Esophagus squamous epithelium (tissue), 4 donors: ENCODE data around the gene BANF2.

Experiments
- POLR2A ChIP-seq, 4 donors: fragments of 450-650 bp; IDR thresholded peaks; one replicate each; pipeline ENCODE4 v1.6.1; 2017; ENCODE audit warnings: antibody characterized with exemption in 4 of 4, mild to moderate bottlenecking in 4 of 4, moderate library complexity in 3 of 4
- TF ChIP-seq, protein P1 (sequence below), 6 experiments: fragments of 450-650 bp in 4 of 6; fragments of 200-600 bp in 2 of 6; sonication (generic) in 2 of 6; IDR thresholded peaks; one replicate each; pipeline ENCODE4 v1.5.1; 2016 to 2019; ENCODE audit warnings: antibody characterized with exemption in 6 of 6, mild to moderate bottlenecking in 4 of 6, moderate library complexity in 4 of 6

DNA sequence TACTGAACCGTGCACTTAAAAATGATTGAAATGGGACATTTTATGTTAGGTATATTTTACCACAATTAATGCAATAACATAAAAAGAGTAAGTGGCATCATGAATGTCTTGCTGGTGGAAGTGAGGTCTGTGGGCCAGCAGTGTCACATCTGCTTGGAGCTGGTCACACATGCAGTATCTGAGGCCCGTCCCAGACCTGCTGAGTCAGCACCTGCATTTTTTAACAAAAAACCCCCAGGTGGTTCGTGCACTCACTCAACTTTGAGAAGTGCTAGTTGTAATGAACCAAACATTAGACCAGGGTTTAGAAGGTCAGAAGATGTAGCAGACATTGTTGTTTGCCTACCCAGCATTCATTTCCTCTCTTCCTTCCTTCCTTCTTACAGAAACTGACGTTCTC is 21.0 kb downstream of the BANF2 start:
- TF ChIP-seq, protein P1, sequence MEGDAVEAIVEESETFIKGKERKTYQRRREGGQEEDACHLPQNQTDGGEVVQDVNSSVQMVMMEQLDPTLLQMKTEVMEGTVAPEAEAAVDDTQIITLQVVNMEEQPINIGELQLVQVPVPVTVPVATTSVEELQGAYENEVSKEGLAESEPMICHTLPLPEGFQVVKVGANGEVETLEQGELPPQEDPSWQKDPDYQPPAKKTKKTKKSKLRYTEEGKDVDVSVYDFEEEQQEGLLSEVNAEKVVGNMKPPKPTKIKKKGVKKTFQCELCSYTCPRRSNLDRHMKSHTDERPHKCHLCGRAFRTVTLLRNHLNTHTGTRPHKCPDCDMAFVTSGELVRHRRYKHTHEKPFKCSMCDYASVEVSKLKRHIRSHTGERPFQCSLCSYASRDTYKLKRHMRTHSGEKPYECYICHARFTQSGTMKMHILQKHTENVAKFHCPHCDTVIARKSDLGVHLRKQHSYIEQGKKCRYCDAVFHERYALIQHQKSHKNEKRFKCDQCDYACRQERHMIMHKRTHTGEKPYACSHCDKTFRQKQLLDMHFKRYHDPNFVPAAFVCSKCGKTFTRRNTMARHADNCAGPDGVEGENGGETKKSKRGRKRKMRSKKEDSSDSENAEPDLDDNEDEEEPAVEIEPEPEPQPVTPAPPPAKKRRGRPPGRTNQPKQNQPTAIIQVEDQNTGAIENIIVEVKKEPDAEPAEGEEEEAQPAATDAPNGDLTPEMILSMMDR (IDR thresholded peaks at IDR 0.05): no peak
- TF ChIP-seq POLR2A (IDR thresholded peaks at IDR 0.05): no peak
